Osteocyte (in vitro differentiated cells): ENCODE measurements around the gene FFAR1. TPM values are rescaled to one million over a fixed set of nuclear protein-coding genes. Genes with fewer than 3 reads are reported as not detected.
A peak's percentile ranks its signal among the peaks of the same experiment; 100 is the strongest.
"Not testable (repeated sequence)": the region's sequence is repeated elsewhere in the genome, so short reads cannot be mapped to it uniquely, and the experiment has no call there.

Source experiments
- DNase-seq: peaks from one replicate; pipeline ENCODE4 v3.0.0; 2021; ENCODE audit warnings: mixed read lengths; ENCODE audit not compliant: unreplicated experiment; ENCODE audit errors: extremely low spot score
- H3K27ac Mint-ChIP-seq: one replicate; pipeline ENCODE4 v1.8.0; 2021; ENCODE audit warnings: mild to moderate bottlenecking, mixed read lengths; ENCODE audit not compliant: unreplicated experiment
- H3K27me3 Mint-ChIP-seq: one replicate; pipeline ENCODE4 v1.8.0; 2021; ENCODE audit warnings: mixed read lengths; ENCODE audit not compliant: unreplicated experiment
- H3K36me3 Mint-ChIP-seq: one replicate; pipeline ENCODE4 v1.8.0; 2021; ENCODE audit warnings: mixed read lengths; ENCODE audit not compliant: unreplicated experiment
- H3K4me1 Mint-ChIP-seq: one replicate; pipeline ENCODE4 v1.8.0; 2021; ENCODE audit warnings: mixed read lengths; ENCODE audit not compliant: unreplicated experiment
- H3K4me3 Mint-ChIP-seq: one replicate; pipeline ENCODE4 v1.8.0; 2021; ENCODE audit warnings: mild to moderate bottlenecking, moderate library complexity, mixed read lengths; ENCODE audit not compliant: unreplicated experiment
- H3K9me3 Mint-ChIP-seq: one replicate; pipeline ENCODE4 v1.8.0; 2021; ENCODE audit warnings: mixed read lengths; ENCODE audit not compliant: unreplicated experiment
- CTCF ChIP-seq: fragments of 200-600 bp; sonication (generic); IDR thresholded peaks from 2 replicates; pipeline ENCODE4 v1.5.0; 2021; ENCODE audit warnings: antibody characterized with exemption, mild to moderate bottlenecking, moderate library complexity
- total RNA-seq: library from RNA; stranded (reverse); gene quantifications from 2 replicates; pipeline ENCODE4 v1.2.1, GENCODE V29; 2021

The FFAR1 gene
- total RNA-seq, 1 donor from 2014 or later, result not detected

GRCh38 chr19:35357867-35358573, 10.3 kb downstream of the FFAR1 start, which contains the start of gene FFAR3:
TSS of gene FFAR3 (plus strand) at chr19:35358460. CDS start at chr19:35358891, 431 bp downstream.
- Mint-ChIP-seq H3K4me1 (no peaks in the 10 kb centered on the region), H3K27ac (no peak within 1 kb of the TSS), H3K27me3 (peaks cover 8% of the 10 kb centered on the region), H3K4me3 (no peak within 1 kb of the TSS), H3K9me3 (no peaks in the 10 kb centered on the region), H3K36me3 (no peaks in the 10 kb centered on the region)
- no peak for TF ChIP-seq CTCF
- DNase-seq, result no peak

- not testable (repeated sequence) for H3K9me3 Mint-ChIP-seq, H3K27me3 Mint-ChIP-seq, DNase-seq, H3K36me3 Mint-ChIP-seq, H3K27ac Mint-ChIP-seq, H3K4me3 Mint-ChIP-seq, H3K4me1 Mint-ChIP-seq
These were observed 11.1 kb downstream of the FFAR1 start for GRCh38 chr19:35358834-35359233.

GRCh38 chr19:35359395-35359794, 11.7 kb downstream of the FFAR1 start:
- H3K36me3 Mint-ChIP-seq, DNase-seq, H3K4me1 Mint-ChIP-seq, H3K4me3 Mint-ChIP-seq, H3K27me3 Mint-ChIP-seq, H3K9me3 Mint-ChIP-seq, H3K27ac Mint-ChIP-seq: not testable (repeated sequence)

GRCh38 chr19:35360081-35360480, 12.4 kb downstream of the FFAR1 start:
- not testable (repeated sequence) for H3K4me3 Mint-ChIP-seq, H3K9me3 Mint-ChIP-seq, H3K27me3 Mint-ChIP-seq, DNase-seq, H3K36me3 Mint-ChIP-seq, H3K4me1 Mint-ChIP-seq, H3K27ac Mint-ChIP-seq

- H3K27ac Mint-ChIP-seq, result no peak overlapping the region
- no peaks in the 10 kb centered on the region for H3K36me3 Mint-ChIP-seq
- no peak overlapping the region for H3K4me3 Mint-ChIP-seq
- no peak for TF ChIP-seq CTCF
- H3K27me3 Mint-ChIP-seq, result peaks cover 4% of the 10 kb centered on the region
- DNase-seq, result no peak
- no peaks in the 10 kb centered on the region for H3K4me1 Mint-ChIP-seq
- no peaks in the 10 kb centered on the region for H3K9me3 Mint-ChIP-seq
These were observed 13.2 kb downstream of the FFAR1 start for GRCh38 chr19:35360880-35361420.

GRCh38 chr19:35362261-35363000, 14.7 kb downstream of the FFAR1 start:
- TF ChIP-seq CTCF, result no peak
- no peak overlapping the region for H3K4me3 Mint-ChIP-seq
- peak; percentile 15 for DNase-seq
- no peaks in the 10 kb centered on the region for H3K4me1 Mint-ChIP-seq
- no peaks in the 10 kb centered on the region for H3K27me3 Mint-ChIP-seq
- H3K36me3 Mint-ChIP-seq, result no peaks in the 10 kb centered on the region
- no peaks in the 10 kb centered on the region for H3K9me3 Mint-ChIP-seq
- H3K27ac Mint-ChIP-seq, result no peak overlapping the region
